Fibroblast of villous mesenchyme (primary cell): ENCODE results near the gene LRRK1. TPM values are rescaled to one million over a fixed set of nuclear protein-coding genes. Genes with fewer than 3 reads are reported as not detected.

Source experiments
- DNase-seq: peaks from one replicate; pipeline ENCODE4 v3.0.0-alpha.2; 2010; ENCODE audit warnings: low read depth
- H3K4me3 ChIP-seq: 2 replicates; pipeline ENCODE4 v1.5.1; 2011; ENCODE audit warnings: low read depth, mild to moderate bottlenecking, low read length
- CTCF ChIP-seq: IDR thresholded peaks from 2 replicates; pipeline ENCODE4 v1.5.1; 2012; ENCODE audit warnings: low read depth, mild to moderate bottlenecking, low read length; ENCODE audit not compliant: insufficient read depth
- total RNA-seq: library from RNA; depleted of rRNA; stranded (reverse); fragments of >200 nt; gene quantifications from 2 replicates; pipeline ENCODE4 v1.2.3, GENCODE V29; 2012

LRRK1 gene
- total RNA-seq, 1 donor, result 10.8 TPM

GRCh38 chr15:101047301-101047781 lies 128.2 kb downstream of the LRRK1 start:
- peak; percentile 49 for DNase-seq
- no peak for TF ChIP-seq CTCF
- H3K4me3 ChIP-seq, result no peak overlapping the region

GRCh38 chr15:101048176-101048575 lies 129.0 kb downstream of the LRRK1 start:
- TF ChIP-seq CTCF, result no peak
- no peak for DNase-seq

GRCh38 chr15:101048581-101049030 lies 129.4 kb downstream of the LRRK1 start:
- no peak overlapping the region for H3K4me3 ChIP-seq

More at GRCh38 chr15:101048176-101048575, 129.0 kb downstream of the LRRK1 start:
- no peak overlapping the region for H3K4me3 ChIP-seq

GRCh38 chr15:101049282-101049681 lies 130.1 kb downstream of the LRRK1 start:
- H3K4me3 ChIP-seq, result no peak overlapping the region
- no peak for TF ChIP-seq CTCF
- DNase-seq, result no peak

More at GRCh38 chr15:101048581-101049030, 129.4 kb downstream of the LRRK1 start:
- TF ChIP-seq CTCF, result no peak
- DNase-seq, result no peak

GRCh38 chr15:101049856-101050622 lies 130.9 kb downstream of the LRRK1 start:
- no peak for TF ChIP-seq CTCF
- DNase-seq, result peak; percentile 47

GRCh38 chr15:101050623-101051290 lies 131.6 kb downstream of the LRRK1 start:
- H3K4me3 ChIP-seq, result no peak overlapping the region
- TF ChIP-seq CTCF, result no peak
- DNase-seq, result no peak

More at GRCh38 chr15:101049856-101050622, 130.9 kb downstream of the LRRK1 start:
- no peak overlapping the region for H3K4me3 ChIP-seq
